Activated gamma-delta T cell (primary cell): ENCODE measurements around the gene LRRC75B.
"Not testable (repeated sequence)": the region's sequence is repeated elsewhere in the genome, so short reads cannot be mapped to it uniquely, and the experiment has no call there.

Experiments
- DNase-seq: peaks from one replicate; lab custom pipeline; 2025; lab: John Stamatoyannopoulos, UW
- total RNA-seq, 2 donors: gene quantifications; one replicate each; lab custom pipeline; 2026; lab: John Stamatoyannopoulos, UW

The LRRC75B gene
- 0.36 to 1.4 reads per million in 2 donors for total RNA-seq

DNA sequence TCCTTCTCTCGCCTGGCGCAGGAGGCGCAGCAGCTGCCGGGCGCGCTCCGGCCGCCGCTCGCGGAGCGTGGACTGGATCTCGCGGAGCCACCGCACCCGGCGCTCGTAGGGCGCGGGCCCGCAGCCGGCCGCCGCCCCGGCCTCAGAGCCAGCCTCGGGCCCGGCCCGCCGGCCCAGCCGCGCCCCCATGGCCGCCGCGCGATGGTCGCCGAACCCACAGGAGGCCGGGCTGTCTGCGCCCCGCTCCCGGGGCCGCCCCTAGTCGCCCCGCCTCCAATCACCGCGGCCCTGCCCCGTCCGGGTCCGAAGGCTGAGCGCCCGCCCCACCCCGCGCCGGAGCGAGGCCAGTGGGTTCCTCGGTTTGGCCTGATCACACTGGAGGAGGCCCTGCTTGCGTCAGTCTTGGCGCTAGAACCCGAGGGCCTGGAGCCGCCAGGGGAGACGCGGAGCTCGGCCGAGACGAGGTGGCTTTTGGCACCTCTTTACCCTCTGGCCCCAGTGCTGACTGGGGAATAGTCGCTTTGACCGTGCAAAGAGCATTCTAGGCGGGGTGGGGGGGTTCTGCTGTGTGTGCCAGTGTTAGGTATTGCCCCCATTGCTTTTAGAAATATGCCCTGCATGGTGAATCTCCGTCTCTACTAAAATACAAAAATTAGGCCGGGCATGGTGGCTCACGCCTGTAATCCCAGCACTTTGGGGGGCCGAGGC lies at the start of gene LRRC75B:
Gene LRRC75B, minus strand, starts transcription at position 223 of the 708 bp plus-strand sequence. Its CDS starts 34 bp downstream, at position 189.
- DNase-seq = no peak

DNA sequence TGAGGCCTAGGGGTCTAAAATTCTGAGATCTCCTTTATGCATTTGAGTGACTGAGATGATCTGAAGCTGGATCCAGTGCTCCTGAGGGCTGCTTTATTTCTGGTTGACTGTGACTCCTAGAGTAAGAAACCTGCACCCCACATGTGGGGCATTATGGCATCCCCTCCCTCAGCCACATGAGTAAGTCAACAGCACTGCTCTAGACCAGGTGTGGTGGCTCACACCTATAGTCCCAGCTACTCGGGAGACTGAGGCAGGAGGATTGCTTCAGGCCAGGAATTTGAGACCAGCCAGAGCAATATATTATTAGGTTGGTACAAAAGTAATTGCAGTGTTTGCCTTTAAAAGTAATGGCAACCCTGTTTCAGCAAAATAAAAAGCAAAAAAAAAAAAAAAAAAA lies 49.4 kb upstream of the LRRC75B start:
- DNase-seq = not testable (repeated sequence)

DNA sequence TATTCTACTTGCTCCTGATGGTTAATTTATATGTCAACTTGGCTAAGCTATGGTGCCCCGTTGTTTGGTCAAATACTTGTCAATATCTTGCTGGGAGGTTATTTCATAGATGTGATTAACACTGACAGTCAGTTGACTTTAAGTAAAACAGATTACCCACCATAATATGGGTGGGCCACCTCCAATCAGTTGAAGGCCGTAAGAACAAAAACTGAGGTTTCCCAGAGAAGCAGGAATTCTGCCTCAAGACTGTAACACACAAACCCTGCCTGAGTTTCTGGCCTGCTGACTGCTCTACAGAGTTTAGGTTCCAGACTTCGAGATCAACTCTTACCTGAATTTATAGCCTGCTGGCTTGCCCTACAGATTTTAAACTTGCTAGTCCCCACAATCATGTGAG lies 43.6 kb upstream of the LRRC75B start:
- DNase-seq = not testable (repeated sequence)

DNA sequence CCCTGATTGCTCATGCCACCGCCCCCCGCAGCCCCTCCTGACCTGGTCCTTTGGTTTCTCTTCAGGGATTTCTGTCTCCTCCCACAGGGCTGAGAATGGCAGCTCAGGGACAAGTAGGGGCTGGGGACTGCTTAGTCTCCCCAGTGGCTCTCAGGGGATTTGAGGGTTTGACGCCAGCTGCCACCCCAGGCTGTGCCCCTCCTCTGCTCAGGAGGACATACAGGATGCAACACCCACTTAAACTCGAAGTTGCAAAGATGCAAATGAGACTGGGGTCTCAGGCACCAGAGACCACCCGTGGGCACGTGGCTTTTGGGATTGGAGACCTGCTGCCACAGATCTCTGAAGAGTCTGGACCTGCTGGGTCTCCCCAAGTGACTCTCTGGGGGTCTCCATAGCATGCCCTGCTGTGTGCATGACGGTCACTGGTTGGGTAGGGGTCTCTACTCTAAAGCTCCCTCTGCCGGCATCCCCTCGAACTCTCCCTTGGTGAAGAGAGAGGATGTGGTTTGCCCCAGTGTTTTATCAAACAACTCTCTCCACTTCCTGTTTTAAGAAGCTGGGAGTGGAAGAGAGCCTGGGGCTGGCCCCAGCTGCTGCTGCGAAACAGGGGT lies 42.0 kb upstream of the LRRC75B start:
- DNase-seq = not testable (repeated sequence)

- not testable (repeated sequence) for DNase-seq
Measured at GRCh38 chr22:24633231-24634023, 40.6 kb upstream of the LRRC75B start.

- DNase-seq = not testable (repeated sequence)
Measured at GRCh38 chr22:24632642-24633041, 39.8 kb upstream of the LRRC75B start.

DNA sequence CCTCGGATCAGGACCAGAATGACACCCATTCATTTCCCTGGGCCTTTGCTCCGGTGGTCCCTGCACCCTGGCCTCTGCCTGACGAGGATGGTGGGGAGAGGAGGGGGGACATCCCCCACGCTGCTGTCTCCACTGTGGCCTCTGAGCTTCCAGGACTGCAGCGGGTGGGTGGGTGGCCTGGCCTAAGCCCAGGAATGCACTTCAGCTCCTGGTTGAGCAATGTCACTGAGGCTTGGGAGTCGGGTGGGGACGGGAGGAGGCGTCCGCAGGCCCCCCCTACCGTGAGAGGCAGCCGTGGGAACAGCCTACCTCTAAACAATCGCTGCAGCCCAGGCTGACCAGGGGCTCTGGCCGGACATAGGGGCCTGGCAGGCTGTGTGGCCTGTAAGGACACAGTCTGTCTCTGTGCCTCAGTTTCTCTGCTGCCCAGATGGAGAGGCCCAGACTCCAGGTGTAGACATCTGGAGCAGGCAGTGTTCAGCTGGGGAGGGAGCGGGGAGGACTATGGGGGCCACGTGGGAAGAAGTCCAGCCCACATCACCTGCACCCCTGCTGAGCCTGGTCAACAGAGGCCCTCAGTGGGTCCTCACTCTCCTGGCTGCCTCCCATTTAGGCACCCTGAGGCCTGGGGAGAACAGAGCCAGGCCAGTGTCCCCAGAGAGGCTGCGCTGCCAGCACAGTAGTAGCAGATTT lies 38.7 kb upstream of the LRRC75B start:
- DNase-seq = not testable (repeated sequence)

- not testable (repeated sequence) for DNase-seq
Measured at GRCh38 chr22:24630812-24631427, 38.0 kb upstream of the LRRC75B start.

GRCh38 chr22:24629069-24629468 lies 36.2 kb upstream of the LRRC75B start:
- not testable (repeated sequence) for DNase-seq

DNA sequence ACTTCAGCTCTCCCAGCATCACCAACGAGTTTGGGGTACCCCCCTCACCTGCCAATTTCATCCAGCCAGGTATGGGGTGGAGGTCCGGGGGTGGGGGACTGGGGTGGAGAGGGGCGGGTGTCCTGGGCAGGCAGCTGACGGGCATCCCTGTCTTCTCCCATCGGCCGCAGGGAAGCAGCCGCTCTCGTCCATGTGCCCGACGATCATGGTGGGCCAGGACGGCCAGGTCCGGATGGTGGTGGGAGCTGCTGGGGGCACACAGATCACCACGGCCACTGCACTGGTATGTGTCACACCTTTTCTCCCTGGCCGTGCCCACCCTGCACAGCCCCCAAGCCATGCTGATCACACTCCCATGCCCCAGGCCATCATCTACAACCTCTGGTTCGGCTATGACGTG lies 35.0 kb upstream of the LRRC75B start:
- DNase-seq = not testable (repeated sequence)

DNA sequence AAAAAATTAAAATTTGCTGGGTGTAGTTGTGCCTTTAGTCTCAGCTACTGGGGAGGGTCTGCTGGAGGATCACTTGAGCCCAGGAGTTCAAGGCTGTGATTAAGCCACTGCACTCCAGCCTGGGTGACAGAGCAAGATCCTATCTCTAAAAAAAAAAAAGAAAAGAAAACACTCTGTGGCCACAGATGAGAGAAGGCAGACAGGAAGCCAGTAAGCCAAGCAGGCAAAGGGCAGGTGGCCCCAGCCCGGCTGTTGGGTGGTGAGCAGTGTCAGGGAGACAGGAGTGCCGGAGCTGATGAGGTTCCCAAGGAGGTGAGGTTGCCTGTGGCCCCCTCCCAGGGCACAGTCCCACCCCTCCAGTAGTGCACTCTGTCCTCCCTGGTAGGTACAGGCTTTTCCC lies 29.7 kb upstream of the LRRC75B start:
- not testable (repeated sequence) for DNase-seq

- not testable (repeated sequence) for DNase-seq
Measured at GRCh38 chr22:24621244-24621643, 28.4 kb upstream of the LRRC75B start.

GRCh38 chr22:24614794-24615193 lies 21.9 kb upstream of the LRRC75B start:
- DNase-seq = not testable (repeated sequence)

DNA sequence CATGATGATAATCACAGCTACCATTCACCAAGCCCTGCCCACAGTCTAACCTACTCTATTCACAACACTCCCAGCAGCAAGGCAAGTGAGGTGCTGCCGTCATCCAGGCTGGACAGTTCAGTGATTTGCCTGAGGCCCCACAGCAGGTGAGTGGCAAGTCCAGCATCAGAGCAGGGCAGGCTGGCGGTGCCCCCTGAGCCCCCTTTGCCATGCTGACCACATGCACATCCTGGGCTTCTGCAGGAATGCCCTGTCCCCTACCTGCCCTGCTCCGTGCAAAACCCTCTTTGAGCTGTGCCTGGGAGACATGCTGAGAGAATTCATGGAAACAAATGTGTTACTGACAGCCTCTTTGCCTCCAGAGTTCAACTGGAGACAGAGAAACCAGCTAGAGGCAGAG lies 17.0 kb upstream of the LRRC75B start:
- not testable (repeated sequence) for DNase-seq

DNA sequence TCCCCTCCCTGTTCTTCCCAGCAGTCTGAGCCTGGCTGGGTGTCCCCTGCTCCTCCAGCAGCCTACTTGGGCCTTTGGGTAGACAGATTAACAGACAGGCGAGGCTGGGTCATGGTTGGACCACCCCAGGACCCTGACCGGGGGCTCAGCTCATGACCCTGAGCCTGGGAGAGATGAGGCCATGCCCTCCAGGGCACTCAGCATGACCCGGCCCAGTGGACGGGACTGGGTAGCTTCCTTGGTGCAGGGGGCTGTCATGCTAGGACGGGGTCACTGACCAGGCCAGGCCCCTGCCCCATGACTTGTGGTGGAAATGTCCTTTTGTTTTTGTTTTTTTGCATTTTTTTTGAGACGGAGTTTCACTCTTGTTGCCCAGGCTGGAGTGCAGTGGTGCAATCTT lies 15.5 kb upstream of the LRRC75B start:
- DNase-seq = not testable (repeated sequence)

DNA sequence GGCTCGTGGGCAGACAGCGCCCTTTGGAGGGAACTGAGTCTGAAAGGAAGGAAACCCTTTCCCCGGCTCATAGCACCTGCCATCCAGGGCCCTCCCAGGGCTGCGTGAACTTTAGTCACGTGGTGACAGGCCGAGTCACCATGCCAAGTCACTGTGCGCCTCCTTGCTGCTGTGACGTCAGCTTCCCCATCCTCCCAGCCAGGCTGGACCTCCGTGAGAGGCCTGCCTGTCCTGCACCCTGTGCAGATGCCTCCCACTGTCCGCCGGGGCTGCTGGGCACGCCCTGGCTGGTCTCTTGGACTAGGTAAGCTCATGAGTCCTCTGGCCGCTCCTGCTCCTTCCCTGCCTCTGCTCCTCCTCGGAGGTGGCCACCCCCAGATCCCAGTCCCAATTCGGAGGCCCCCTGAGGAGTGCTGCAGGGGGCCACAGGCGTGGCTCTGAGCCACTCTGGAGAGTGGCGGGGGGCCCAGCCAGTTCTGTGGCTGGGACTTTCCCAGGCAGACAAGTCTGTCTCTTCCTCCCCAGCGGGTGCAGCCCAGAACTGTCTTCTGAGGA lies 14.6 kb upstream of the LRRC75B start:
- DNase-seq = not testable (repeated sequence)

DNA sequence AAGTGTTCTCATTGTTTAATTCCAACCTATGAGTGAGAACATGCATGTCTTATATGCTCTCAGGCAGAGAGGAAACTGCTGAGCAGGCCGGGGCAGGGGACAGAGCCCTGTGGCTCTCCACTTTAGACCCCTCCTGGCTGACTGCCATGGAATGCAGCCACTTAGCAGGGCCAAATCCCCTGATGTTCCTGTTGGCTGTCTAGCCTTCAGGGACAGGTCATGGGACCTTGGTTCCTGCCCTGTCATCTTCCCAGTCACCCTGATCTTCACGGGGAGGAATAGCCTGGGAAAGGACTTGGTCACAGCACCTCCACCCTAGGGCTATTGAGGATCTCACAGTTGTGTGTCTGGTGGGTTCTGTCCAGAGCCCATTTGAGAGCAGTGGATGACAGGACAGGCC lies 13.5 kb upstream of the LRRC75B start:
- not testable (repeated sequence) for DNase-seq

GRCh38 chr22:24603770-24604629 lies 11.1 kb upstream of the LRRC75B start:
- DNase-seq = not testable (repeated sequence)

GRCh38 chr22:24602847-24603769 lies 10.2 kb upstream of the LRRC75B start, which contains the start of gene GGT1:
GGT1 (plus strand) TSS chr22:24603193; CDS start chr22:24611082, 7,889 bp downstream.
- DNase-seq = not testable (repeated sequence)
